Activated naive CD8-positive, alpha-beta T cell treated with anti-CD3 and anti-CD28 coated beads for 36 hours (primary cell): ENCODE measurements around the gene SYNGR2. TPM values are rescaled to one million over a fixed set of nuclear protein-coding genes. Genes with fewer than 3 reads are reported as not detected.

Experiments
- DNase-seq: peaks from one replicate; pipeline ENCODE4 v3.0.0; 2021
- H3K27ac Mint-ChIP-seq: one replicate; pipeline ENCODE4 v1.8.0; 2022; ENCODE audit warnings: mild to moderate bottlenecking, moderate library complexity, mixed read lengths
- H3K27me3 Mint-ChIP-seq: one replicate; pipeline ENCODE4 v1.8.0; 2022; ENCODE audit warnings: mild to moderate bottlenecking, mixed read lengths
- H3K36me3 Mint-ChIP-seq: one replicate; pipeline ENCODE4 v1.8.0; 2021; ENCODE audit warnings: mild to moderate bottlenecking, mixed read lengths
- H3K4me1 Mint-ChIP-seq: one replicate; pipeline ENCODE4 v1.8.0; 2021; ENCODE audit warnings: mixed read lengths
- H3K4me3 Mint-ChIP-seq: one replicate; pipeline ENCODE4 v1.8.0; 2022; ENCODE audit warnings: mild to moderate bottlenecking, moderate library complexity, mixed read lengths
- H3K9me3 Mint-ChIP-seq: one replicate; pipeline ENCODE4 v1.8.0; 2022; ENCODE audit warnings: mixed read lengths
- total RNA-seq, 2 experiments: library from RNA; stranded (reverse); gene quantifications; one replicate each; pipeline ENCODE4 v1.2.3, GENCODE V29; 2021

Gene SYNGR2
- total RNA-seq, 2 experiments from 2014 or later, result 126 to 127 TPM

DNA sequence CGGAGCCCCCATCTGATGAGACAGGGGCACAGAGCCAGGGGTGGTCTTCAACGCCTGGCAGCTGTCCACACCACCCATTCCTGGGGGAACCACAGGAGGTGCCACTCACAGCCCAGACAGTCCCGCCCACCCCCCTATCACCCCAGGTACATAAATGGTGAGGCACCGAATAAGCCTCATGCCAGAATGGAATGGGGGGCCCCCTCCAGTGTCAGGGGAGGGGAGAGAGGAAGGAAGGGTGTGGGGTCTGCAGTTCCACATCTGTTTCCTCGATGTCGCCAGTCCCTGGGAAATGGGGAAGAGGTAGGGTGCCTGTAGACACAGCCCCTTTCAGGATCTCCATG, 41.5 kb upstream of the SYNGR2 start:
- Mint-ChIP-seq H3K27me3 (no peaks in the 10 kb centered on the region), H3K4me1 (peaks cover 50% of the 10 kb centered on the region), H3K27ac (peak overlapping the region; percentile 86), H3K36me3 (peaks cover 41% of the 10 kb centered on the region), H3K4me3 (peak overlapping the region; percentile 90), H3K9me3 (no peaks in the 10 kb centered on the region)
- DNase-seq, result no peak

DNA sequence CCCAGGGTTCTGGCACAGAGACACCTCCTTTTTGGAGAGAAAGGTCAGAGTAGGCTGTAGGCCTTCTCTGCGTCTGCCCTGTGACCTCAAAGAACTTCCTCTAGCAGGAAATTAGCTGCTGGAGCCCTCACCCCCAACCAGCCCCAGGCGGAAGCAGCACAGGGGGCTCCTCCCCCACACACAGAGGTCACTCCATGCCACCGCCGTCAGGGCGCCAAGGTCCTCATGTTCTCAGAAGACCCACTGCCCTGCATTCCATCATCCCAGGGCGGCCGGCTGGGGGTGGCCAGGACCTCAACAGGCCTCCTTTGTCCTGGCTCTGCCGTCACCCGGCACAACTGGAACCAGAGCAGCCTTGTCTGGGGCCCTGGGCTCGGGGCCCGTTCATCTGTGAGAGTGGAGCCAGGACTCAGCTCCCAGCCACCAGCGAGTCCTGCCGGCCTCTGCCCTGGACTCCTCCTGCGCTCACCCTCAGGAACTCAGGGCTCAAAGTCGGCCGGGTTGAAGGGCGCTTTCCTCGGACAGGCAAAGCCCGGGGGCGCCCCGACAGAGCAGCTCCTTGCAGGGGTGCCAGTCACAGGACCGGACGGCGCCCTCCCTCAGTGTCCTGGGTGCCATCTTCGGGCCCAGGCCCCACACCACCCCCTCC, 41.0 kb upstream of the SYNGR2 start:
- DNase-seq, result peak; percentile 75
- H3K4me3 Mint-ChIP-seq, result peak overlapping the region; percentile 90
- no peaks in the 10 kb centered on the region for H3K27me3 Mint-ChIP-seq
- H3K9me3 Mint-ChIP-seq, result no peaks in the 10 kb centered on the region
- peak overlapping the region; percentile 86 for H3K27ac Mint-ChIP-seq
- peaks cover 39% of the 10 kb centered on the region for H3K36me3 Mint-ChIP-seq
- H3K4me1 Mint-ChIP-seq, result peaks cover 45% of the 10 kb centered on the region

DNA sequence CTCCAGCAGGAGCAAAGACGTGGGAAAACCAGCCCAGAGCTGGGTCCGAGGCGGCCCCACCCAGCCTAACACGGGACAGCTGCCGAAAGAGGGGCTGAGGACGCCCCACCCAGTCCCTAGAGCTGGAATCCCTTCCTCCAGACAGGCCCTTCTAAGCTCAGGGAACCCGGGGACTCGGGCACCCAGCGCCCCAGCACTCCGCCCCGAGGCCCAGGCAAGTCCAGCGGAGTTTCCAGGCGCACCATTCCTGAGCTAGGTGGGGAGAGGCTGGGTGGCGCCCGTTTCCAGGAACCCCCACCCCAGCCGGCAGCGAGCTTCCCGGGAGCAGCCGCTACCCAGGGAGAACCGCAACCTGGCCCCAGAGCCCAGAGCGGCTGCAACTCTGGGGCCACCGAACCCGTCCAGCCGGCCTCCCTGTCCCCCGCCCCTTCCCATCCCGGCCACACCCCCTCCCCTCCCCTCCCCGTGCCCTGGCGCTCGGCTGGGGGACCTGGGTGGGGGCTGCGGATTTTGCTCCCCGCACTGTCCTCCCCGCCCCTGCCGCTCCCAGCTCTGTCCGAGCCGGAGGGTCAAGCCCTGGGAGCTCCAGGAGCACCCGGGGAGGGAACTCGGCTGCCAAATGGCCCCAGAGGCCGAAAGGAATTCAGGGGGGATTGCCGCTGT, 40.4 kb upstream of the SYNGR2 start:
- H3K4me1 Mint-ChIP-seq, result peaks cover 43% of the 10 kb centered on the region
- peaks cover 39% of the 10 kb centered on the region for H3K36me3 Mint-ChIP-seq
- peak overlapping the region; percentile 86 for H3K27ac Mint-ChIP-seq

DNA sequence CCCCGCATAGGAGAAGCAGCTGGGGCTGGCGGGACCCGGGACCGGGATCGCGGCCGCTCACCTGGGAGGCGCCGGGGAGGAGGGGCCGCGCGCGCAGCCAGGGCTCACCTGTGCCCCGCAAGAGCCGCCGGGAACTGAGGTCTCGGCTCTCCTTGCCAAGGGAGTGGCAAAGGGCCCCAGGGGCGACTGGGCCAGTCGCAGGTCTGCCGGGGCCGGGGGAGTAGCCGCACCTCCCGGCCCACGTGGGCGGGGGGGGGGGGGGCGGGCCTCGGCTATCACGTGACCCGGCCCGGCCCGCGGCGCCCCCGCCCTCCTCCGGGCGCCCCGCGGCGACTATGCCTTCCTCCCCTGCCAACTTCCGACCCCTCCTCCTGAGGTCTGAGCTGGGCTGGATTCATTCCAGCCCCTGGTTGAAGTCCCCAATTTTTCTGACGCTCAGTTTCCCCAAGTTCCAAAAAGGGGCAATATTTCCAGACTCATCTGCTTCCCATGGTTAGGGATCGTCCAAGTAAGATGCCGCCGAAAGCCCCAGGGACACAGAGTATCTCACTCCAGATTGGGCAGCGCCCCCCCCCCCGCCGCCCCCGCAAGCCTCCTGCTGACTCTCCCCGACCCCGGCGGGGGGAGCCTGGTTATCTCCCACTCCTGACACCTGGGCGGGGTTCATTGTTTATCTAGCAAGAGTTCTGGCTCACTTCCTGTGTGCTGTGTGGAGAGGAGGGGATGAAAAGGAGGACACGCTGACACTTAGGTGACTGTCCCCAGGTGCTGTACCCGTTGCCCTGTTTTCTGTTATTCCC, 39.6 kb upstream of the SYNGR2 start, which contains the start of gene TMC6:
Gene TMC6, minus strand, starts transcription at position 205 of the 800 bp plus-strand sequence. CDS start 1,923 bp downstream, outside the sequence.
- H3K9me3 Mint-ChIP-seq, result no peaks in the 10 kb centered on the region
- H3K27me3 Mint-ChIP-seq, result no peaks in the 10 kb centered on the region
- peaks cover 39% of the 10 kb centered on the region for H3K36me3 Mint-ChIP-seq
- DNase-seq, result peak; percentile 70
- H3K4me1 Mint-ChIP-seq, result peaks cover 39% of the 10 kb centered on the region
- peak within 1 kb of the TSS; percentile 97 for H3K4me3 Mint-ChIP-seq
- peak within 1 kb of the TSS; percentile 98 for H3K27ac Mint-ChIP-seq

More for the DNA sequence above, 40.4 kb upstream of the SYNGR2 start:
- H3K9me3 Mint-ChIP-seq, result no peaks in the 10 kb centered on the region
- peak; percentile 43 for DNase-seq
- H3K4me3 Mint-ChIP-seq, result peak overlapping the region; percentile 90
- H3K27me3 Mint-ChIP-seq, result no peaks in the 10 kb centered on the region

- H3K27ac Mint-ChIP-seq, result peak overlapping the region; percentile 98
- H3K36me3 Mint-ChIP-seq, result peaks cover 41% of the 10 kb centered on the region
- no peaks in the 10 kb centered on the region for H3K27me3 Mint-ChIP-seq
- no peak for DNase-seq
- H3K4me3 Mint-ChIP-seq, result peak overlapping the region; percentile 97
- no peaks in the 10 kb centered on the region for H3K9me3 Mint-ChIP-seq
- H3K4me1 Mint-ChIP-seq, result peaks cover 39% of the 10 kb centered on the region
Measured at GRCh38 chr17:78129351-78130089, 38.9 kb upstream of the SYNGR2 start.

DNA sequence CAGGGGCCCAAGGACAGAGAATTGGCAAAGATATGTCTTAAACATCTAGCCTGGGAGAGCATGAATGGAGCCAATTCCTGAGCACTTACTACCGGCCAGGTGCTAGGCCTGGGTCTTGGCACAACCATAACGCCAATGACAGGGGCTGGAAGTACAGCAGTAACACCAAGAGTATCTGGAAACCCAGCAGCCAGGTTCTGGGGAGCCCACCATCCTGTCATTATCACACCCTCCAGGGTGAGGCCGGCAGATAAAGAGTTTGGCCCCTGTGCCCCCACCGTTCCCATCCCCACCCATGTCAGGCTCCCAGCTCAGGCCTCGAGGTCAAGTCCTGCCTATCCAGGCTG, 38.3 kb upstream of the SYNGR2 start:
- peak overlapping the region; percentile 98 for H3K27ac Mint-ChIP-seq
- H3K9me3 Mint-ChIP-seq, result no peaks in the 10 kb centered on the region
- peaks cover 38% of the 10 kb centered on the region for H3K4me1 Mint-ChIP-seq
- H3K4me3 Mint-ChIP-seq, result peak overlapping the region; percentile 97
- DNase-seq, result no peak
- H3K36me3 Mint-ChIP-seq, result peaks cover 44% of the 10 kb centered on the region
- H3K27me3 Mint-ChIP-seq, result no peaks in the 10 kb centered on the region

- Mint-ChIP-seq H3K27ac (peak within 1 kb of the TSS; percentile 98), H3K9me3 (no peaks in the 10 kb centered on the region), H3K4me1 (peaks cover 41% of the 10 kb centered on the region), H3K4me3 (peak within 1 kb of the TSS; percentile 97), H3K36me3 (peaks cover 48% of the 10 kb centered on the region), H3K27me3 (no peaks in the 10 kb centered on the region)
- peak; percentile 82 for DNase-seq
Measured at GRCh38 chr17:78130437-78131101, 37.8 kb upstream of the SYNGR2 start, which contains the start of gene TMC8. TSS of gene TMC8 (plus strand) at chr17:78130771. CDS start at chr17:78131589, 818 bp downstream.

GRCh38 chr17:78131172-78132083, 37.0 kb upstream of the SYNGR2 start:
- Mint-ChIP-seq H3K4me3 (peak overlapping the region; percentile 97), H3K9me3 (no peaks in the 10 kb centered on the region), H3K27ac (peak overlapping the region; percentile 98), H3K27me3 (no peaks in the 10 kb centered on the region), H3K4me1 (peaks cover 44% of the 10 kb centered on the region), H3K36me3 (peaks cover 51% of the 10 kb centered on the region)
- peak; percentile 70 for DNase-seq

DNA sequence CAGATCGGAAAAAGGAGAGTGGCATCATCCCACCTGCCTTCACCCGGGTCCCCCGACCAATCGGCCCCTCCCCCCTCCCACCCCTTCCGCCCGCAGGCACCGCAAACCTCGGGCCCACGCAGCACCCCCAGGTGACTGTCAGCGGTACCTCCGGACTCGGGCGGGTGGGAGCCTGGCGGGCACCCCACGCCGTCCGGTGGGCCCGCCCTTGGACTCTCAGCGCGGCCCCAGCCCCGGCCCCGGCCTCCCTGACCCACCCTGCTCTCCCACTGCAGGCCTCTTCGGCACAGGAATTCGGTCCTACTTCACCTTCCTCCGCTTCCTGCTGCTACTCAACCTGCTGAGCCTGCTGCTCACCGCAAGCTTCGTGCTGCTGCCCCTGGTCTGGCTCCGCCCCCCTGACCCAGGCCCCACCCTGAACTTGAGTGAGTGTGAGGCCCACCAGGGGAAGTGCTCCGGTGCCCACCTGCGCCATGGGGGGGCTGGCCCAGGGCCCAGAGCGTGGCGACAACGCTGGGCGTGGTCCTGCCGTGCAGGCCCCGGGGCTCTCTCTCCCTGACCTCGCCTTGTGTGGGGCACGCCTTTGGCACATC, 36.2 kb upstream of the SYNGR2 start:
- Mint-ChIP-seq H3K9me3 (no peaks in the 10 kb centered on the region), H3K4me3 (peak overlapping the region; percentile 76), H3K27ac (peak overlapping the region; percentile 55), H3K36me3 (peaks cover 53% of the 10 kb centered on the region), H3K4me1 (peaks cover 47% of the 10 kb centered on the region), H3K27me3 (no peaks in the 10 kb centered on the region)
- peak; percentile 84 for DNase-seq

GRCh38 chr17:78132767-78133178, 35.6 kb upstream of the SYNGR2 start:
- H3K4me3 Mint-ChIP-seq, result peak overlapping the region; percentile 76
- H3K9me3 Mint-ChIP-seq, result no peaks in the 10 kb centered on the region
- peaks cover 56% of the 10 kb centered on the region for H3K36me3 Mint-ChIP-seq
- no peaks in the 10 kb centered on the region for H3K27me3 Mint-ChIP-seq
- DNase-seq, result no peak
- H3K4me1 Mint-ChIP-seq, result peaks cover 52% of the 10 kb centered on the region
- peak overlapping the region; percentile 55 for H3K27ac Mint-ChIP-seq

DNA sequence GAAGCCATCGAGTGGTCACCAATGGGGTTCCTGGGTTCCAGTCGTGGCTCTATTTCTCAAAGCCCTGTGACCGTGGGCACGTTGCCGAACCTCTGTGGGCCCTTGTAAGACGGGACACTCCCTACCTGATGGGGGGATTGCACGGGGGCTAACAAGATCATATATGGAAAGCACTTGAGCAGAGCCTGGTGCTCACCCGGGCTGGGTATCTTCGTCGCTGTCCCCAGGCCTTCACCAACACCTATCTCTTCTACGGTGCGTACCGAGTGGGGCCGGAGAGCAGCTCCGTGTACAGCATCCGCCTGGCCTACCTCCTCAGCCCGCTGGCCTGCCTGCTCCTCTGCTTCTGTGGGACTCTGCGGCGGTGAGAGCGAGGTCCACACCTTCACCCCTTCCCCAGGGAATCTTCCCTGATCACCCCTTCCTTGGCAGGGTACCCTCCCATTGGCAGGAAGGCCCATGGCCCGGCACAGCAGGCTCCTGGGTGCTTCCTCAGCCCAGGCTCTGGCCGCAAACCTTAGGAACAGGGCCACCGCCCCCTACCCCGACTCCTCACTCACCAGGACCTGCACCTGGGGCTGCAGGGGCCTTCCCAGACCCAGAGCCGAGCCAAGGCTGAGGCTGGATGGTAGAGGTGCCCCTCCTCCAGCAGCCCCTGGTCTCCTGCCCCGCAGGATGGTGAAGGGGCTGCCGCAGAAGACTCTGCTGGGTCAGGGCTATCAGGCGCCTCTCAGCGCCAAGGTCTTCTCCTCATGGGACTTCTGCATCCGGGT, 35.0 kb upstream of the SYNGR2 start:
- Mint-ChIP-seq H3K27me3 (no peaks in the 10 kb centered on the region), H3K4me3 (peak overlapping the region; percentile 76), H3K36me3 (peaks cover 56% of the 10 kb centered on the region), H3K9me3 (no peaks in the 10 kb centered on the region), H3K4me1 (peaks cover 57% of the 10 kb centered on the region), H3K27ac (peak overlapping the region; percentile 55)
- no peak for DNase-seq

DNA sequence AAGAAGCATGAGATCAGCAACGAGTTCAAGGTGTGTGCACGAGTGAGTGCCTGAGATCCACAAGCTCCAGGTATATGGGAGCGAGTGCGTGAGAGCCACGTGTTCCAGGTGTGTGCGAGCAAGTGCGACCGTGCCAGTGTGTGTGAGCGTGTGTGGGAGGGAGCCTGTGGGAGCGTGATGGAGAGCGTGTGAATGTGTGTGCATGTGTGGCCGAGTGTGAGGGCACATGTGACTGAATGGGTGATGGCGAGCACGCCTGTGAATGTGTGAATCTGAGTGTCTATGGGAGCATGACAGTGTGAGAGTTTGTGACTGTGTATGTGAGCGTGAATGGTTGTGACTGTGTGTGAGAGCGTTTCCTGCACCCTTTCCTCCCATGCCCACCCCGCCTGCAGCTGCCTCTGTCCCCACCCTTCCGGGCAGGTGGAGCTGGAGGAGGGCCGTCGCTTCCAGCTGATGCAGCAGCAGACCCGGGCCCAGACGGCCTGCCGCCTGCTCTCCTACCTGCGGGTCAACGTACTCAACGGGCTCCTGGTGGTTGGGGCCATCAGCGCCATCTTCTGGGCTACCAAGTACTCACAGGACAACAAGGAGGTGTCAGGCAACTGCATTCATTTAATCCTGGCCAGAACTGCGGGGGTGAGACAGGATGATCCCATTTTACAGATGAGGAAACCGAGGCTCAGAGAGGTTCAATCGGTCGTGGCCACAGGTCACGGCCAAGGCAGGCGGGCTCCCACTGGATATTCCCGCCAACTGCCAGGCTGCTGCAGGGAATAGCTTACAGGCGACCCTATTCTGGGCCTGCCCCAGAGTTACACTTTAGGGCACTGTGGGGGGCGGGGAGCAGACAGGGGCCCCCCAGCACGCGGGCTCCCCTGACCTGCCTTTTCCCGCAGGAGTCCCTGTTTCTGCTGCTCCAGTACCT, 34.1 kb upstream of the SYNGR2 start:
- no peaks in the 10 kb centered on the region for H3K27me3 Mint-ChIP-seq
- peak; percentile 76 for DNase-seq
- peak overlapping the region; percentile 55 for H3K27ac Mint-ChIP-seq
- H3K9me3 Mint-ChIP-seq, result no peaks in the 10 kb centered on the region
- peaks cover 59% of the 10 kb centered on the region for H3K36me3 Mint-ChIP-seq
- peak overlapping the region; percentile 76 for H3K4me3 Mint-ChIP-seq
- peaks cover 61% of the 10 kb centered on the region for H3K4me1 Mint-ChIP-seq
